Measurements from ENCODE around the gene SLC17A5.
"Not testable (repeated sequence)": the region's sequence is repeated elsewhere in the genome, so short reads cannot be mapped to it uniquely, and the experiment has no call there.

The SLC17A5 gene

DNA sequence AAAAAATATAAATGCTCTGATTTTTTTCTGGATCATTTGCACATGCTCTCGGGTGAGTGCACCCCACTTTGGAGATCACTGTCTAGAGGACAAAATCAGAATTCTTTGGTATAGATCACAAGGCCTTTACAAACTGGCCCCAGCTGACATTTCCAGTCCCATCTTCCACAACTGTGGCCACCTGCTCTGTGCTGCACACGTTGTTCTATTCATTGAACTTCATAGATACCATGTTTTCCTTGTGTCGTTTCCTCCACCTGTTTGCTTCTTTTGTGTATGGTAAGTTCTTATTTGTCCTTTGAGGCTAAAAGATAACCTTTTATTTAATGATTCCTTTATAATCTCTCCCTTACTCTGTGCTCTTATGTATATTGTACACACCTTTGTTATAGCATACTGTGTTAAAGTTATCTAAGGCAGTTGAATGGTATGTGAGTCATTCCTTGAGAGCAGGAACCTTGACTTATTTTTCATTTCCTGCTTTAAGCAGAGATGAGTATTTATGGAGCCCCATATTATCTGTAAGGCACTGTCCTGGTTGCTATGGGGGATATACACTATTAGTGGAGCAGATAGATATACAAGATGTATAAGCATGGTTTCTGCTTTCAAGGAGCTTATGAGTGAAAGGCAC lies 12.0 kb upstream of the SLC17A5 start:
- no peak for DNase-seq (ENCODE audit: low read depth in 2 of 2)

DNA sequence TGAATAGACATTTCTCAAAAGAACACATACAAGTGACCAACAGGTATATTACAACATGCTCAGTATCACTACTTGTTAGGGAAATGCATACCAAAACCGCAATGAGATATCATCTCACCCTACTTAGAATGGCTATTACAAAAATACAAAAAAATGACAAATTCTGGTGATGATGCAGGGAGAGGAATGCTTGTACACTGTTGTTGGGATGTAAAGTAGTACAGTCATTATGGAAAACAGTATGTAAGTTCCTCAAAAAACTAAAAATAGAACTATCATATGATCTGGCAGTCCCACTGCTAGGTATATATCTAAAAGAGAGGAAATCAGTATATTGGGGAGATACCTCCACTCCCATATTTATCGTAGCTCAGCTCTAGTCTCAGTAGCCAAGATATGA lies 10.9 kb upstream of the SLC17A5 start:
- DNase-seq (ENCODE audit: low read depth in 2 of 2) = no peak

DNA sequence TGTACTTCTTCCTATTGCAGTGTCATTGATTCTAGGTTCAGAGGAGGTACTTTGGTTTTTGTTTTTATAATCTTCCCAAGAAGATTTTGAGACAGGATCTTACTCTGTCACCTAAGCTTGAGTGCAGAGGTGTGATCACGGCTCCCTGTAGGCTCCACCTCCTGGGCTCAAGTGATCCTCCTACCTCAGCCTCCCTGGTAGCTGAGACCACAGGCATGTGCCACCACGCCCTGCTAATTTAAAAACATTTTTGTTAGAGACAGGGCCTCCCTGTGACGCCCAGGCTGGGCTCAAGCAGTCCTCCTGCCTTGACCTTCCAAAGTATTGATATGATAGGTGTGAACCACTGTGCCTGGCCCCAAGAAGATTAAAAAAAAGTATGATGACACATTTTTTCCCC lies 3.4 kb upstream of the SLC17A5 start:
- no peak for DNase-seq (ENCODE audit: low read depth in 2 of 2)

DNA sequence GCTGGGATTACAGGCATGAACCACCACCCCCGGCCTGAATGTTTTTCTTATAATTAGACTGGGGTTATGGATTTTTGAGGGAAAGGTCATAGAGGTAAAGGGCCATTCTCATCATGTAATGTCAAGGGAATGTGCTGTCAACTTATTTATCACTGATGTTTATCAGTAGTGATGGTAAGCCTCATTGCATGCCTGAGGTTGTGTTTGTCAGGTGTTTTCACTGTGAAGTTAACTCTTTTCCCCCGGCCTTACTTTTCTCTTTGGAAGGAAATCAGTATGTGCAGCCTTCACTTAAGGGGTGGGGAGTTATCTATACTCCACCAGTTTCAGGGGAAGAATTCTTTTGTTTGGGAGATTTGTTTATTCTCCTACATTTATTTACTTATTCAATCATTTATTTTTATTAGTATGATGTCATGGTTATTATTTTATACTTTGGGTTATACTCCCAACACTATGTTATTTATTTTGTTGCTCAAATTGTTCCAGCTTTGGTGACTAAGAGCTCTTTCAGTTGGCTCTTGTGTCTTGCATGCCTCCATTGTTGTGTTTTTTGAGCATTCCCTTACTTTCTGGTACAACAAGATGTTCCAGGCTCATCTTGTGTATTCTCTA lies 2.8 kb upstream of the SLC17A5 start:
- DNase-seq (ENCODE audit: low read depth in 2 of 2) = no peak

DNA sequence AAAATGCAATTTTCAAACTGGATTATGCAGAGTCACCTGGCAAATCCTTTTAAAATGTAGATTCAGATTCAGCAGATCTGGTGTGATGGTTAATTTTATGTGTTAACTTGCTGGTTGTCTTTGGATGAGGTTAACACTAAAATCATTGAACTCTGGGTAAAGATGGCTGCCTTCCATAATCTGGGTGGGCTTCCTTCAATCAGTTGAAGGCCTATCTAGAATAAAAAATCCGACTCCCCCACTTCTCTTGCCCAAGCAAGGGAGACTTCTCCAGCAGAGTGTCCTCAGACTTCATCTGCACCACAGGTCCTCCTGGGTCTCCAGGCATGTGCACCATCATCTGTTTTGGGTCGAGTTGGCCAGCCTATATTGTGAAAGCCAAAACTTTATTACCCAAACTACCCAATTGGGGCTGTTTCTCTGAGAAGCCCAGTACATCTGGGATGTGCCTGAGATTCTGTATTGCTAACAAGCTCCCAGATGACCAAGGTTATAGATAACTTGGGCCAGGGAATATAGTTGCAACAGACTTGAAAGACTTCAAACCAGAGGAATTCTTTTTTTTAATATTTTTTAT lies 1.6 kb upstream of the SLC17A5 start:
- DNase-seq (ENCODE audit: low read depth in 2 of 2) = no peak

DNA sequence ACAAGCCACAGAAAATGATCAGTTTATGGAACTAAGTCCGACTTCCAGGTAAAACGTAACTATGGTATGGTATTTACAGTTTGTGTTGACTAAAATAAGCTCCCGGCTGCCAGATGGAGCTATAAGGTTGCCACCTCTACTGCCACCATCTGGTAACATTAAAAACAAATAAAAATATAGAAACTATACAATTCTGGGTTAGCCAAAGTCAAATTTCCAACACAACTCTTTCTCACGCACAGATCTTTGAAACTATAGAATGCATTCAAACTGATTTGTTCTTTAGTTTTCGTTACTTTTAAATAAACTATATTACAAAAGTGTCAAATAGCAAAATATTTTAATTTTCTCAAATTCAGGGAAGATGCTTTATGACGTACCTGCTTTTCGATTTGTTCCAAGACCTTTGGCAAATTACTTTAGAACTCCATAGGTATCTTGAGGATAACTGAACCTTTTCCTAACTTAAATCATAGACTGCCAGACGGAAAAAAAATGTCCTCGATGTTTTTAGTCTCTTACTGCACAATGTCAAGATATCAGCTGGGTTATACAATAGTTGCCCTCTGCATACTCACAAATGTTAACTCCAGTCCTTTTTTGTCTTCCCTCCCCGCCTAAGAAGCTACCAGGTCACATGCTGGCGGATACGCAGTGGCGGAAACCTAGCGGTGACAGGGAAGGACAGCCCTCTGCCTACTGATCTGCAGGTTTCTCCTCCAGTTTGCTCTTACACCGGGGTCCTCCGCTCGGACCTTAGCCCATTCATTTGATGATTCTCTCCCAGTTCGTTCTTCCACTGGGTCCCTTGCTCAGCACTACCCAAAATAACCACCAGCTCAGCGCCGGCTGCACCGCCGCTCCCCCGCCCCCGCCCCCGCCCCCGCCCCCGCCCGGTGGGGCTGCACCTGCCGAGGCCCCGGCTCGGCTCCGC lies 888 bp downstream of the SLC17A5 start:
- peak; percentile 10 to 32 for DNase-seq (ENCODE audit: low read depth in 2 of 2)

DNA sequence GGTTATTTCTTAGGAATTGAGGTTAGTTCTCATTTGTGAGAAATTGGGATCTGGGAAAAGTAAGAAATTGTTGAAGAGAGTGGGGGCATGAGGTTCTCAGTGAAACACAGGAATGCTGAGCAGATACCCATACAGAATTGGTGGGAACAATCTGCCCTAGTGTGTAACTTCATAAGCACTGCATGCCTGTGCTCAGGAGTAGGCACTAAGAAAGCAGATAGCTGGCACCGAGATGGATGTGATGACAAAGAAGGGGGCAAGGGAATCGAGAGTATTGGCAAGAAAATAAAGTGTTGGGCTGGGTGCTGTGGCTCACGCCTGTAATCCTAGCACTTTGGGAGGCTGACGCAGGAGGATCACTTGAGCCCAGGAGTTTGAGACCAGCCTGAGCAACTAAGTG lies 4.0 kb downstream of the SLC17A5 start:
- no peak for DNase-seq (ENCODE audit: low read depth in 2 of 2)

DNA sequence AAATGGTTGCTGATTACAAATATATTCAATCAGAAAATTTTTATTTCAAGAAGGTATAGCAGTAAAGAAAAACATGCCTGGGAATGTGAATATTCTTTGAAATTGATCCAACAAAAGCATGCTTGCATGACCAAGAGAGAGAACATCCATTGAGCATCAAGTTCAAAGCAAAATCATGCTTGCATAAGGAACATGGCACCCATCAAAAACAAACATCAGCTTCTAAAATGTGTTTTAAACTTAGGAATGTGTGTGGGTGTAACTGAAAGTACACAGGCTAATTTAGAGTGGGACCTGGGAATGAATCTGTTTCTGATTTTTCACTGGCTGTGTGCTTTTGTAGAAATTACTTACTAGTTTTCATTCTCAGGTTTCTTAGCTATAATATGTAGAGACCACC lies 5.6 kb downstream of the SLC17A5 start:
- no peak for DNase-seq (ENCODE audit: low read depth in 2 of 2)

DNA sequence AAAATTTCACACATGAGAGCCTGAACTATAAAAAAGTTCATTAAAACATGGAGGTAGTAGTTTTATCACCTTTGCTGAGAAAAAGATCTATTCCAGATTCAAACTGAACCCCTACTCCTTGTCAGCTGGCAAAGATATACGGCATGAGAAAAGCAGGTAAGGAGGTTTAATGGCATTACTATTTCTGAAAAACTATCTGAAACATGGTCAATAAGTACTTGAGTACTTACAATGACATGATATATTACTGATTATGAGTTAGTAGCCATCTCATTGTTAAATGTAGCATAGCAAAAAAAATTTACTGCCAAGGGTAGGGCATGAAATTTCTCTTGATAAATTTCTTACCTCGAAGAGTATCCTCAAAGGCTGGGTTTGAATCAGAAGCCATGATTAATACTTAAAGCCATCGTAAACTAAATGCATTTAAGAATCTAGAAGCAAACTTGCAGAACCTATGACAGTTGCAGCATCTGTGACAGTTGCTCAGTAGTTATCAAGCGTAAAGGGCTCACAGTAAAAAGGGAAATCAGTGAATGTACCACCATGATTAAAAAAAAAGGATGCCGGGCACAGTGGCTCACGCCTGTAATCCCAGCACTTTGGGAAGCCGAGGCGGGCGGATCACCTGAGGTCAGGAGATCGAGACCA lies 8.7 kb downstream of the SLC17A5 start:
- DNase-seq (ENCODE audit: low read depth in 2 of 2) = no peak

DNA sequence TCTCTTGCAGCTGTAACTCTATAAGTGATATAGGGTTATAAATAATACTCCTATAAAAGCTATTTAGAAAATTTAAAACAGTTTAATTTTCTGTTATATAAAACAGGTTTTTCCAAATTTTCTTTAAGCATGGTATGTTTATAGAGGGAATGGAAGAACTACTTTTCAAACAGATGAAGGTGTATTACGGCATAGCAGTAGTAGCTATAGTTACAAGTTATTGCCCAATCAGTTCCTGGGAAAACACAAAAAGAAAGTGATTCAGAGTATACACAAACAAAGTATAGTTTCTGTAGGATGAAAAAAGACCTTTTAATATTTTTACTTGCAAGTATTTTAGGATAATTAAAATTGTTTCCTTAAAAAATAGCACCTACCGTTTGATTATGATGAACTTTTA lies 9.8 kb downstream of the SLC17A5 start:
- no peak for DNase-seq (ENCODE audit: low read depth in 2 of 2)

DNA sequence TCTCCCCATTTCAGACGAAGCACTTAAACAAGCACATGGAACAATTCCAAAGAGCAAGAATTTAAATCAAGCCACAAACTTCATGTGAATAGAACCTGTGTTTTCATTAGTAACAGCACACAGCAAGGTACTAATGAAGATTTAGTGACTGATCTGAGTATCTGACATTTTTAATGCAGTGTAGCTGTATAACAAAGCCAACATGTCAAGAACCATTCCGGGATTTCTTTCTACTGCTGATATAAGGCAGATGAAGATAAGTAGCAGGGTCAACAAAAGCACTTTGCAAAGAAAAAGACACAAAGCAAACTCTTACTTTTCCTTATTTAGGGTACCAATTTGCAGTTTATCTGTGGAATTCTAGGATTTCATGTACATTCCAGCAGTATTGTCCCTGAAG lies 11.3 kb downstream of the SLC17A5 start:
- no peak for DNase-seq (ENCODE audit: low read depth in 2 of 2)

DNA sequence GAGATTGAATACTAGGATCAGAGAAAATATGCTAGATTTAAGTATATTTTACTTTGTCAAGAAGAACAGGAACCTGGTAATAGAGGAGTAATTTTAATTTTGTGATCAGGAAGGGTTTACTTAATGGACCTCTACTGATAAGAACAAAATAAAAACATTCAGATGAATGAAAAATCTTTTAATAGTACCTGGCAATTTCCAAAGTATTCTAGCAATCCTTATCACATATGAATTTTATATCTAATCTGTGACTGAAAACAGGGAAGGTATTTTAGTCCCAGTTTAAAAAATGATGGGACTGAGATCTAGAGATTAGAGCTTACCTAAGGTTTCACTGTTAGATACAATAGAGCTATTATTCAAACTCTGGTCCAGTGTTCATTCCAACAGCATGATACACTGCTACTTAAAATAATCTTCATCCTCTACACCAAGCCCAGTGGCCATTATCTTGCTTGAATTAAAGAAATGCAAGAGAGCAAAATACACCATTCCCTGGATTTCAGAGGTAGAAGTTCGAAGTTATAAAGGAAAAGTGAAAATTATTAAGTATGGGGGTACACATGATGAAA lies 13.5 kb downstream of the SLC17A5 start:
- no peak for DNase-seq (ENCODE audit: low read depth in 2 of 2)

DNA sequence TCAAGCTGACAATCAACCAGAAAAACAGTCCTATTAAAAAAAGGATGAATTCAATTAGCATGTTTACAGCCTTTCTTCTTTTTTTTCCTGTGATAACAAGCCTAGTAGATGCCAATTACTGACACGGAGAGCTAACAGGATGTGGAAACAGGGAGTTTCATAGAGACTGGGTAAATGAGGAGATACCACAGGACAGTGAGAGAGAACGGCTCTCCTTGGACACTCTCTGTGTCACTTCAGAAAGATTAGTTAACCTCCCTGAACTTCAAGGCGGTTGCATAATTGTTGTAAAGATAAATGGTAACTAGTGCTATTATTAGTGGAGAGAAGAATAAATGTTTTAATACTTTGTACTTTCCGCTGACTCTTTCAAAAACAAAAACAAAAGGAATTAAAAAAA lies 14.8 kb downstream of the SLC17A5 start:
- no peak for DNase-seq (ENCODE audit: low read depth in 2 of 2)

DNA sequence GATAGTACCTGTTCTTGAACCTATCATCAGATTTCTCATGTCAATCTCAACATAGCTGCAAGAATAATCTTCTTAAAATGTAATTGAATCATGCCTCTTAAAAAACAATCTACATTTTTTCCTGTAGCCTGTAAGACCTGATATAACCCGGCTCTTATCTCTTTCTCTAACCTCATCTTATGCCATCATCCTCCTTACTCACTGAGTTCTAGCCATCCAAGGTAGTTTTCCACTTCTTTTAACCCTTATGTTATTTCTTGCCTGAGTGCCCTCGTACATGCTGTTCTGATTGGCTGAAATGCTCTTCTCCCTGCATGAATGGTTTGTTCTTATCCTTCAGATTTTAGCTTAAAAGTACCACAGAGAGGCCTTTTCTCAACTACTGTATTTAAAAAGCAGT lies 16.4 kb downstream of the SLC17A5 start:
- no peak for DNase-seq (ENCODE audit: low read depth in 2 of 2)

DNA sequence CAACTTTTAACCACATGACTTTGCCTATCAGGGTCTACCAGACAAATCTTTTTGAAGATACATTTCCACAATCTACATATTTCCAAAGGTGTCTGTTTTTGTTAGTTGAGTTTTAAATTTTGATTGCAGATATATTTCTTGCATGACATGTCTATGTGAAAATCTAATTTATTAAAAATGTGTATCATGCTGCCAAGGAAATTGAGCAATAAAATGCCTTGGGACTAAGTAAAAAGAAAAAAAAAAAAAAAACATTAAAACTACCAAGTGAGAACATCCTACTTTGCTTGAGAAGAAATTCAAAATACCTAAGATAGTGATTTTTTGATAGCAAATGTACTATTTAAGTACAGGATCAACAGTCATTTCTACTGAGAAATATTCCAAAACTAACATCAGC lies 17.7 kb downstream of the SLC17A5 start:
- no peak for DNase-seq (ENCODE audit: low read depth in 2 of 2)

DNA sequence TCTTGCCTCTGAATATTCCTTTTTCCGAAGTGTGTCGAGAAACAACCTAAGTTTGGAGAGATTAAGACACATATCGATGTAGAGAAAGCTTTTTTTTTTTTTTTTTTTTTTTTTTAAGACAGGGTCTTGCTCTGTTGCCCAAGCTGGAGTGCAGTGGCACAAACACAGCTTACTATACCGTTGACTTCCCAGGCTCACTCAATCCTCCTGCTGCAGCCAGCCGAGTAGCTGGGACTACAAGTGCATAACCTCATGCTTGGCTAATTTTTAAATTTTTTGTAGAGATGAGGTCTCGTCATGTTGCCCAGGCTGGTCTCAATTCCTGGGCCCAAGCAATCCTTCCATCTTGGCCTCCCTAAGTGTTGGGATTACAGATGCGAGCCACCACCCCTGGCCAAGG lies 21.4 kb downstream of the SLC17A5 start:
- no peak for DNase-seq (ENCODE audit: low read depth in 2 of 2)

DNA sequence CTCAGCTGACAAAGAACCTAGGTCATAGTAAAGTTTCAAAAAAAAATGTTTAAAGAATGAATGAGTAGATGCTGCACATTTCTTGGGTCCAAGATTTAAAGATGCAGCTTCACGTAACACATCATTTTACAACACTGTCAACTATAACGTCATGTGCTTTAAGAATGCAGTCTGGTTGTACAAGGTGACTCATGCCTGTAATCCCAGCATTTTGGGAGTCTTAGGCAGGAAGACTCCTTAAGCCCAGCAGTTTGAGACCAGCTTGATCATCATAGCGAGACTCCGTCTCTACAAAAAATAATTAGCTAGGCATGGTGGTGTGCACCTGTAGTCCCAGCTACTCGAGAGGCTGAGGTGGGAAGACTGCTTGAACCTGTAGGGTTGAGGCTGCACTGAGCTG lies 21.9 kb downstream of the SLC17A5 start:
- DNase-seq (ENCODE audit: low read depth in 2 of 2) = no peak

DNA sequence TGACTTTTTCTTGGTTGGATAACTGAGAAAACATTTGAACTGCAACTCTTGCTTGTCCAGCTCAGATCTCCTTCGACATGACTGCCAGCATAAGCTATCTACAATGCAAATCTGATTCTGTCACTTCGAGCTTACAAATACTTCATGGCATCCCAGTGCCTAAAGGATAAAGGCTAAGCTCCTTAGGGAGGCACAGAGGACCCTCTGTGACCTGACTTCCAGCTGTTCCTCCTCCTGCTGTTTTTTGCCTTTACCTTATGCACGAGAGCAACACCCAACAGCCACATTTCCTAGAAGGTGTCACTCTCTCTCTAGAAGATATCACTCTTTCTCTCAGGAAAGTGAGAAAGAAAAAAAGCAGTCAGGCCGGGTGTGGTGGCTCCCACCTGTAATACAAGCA lies 23.4 kb downstream of the SLC17A5 start:
- no peak for DNase-seq (ENCODE audit: low read depth in 2 of 2)

DNA sequence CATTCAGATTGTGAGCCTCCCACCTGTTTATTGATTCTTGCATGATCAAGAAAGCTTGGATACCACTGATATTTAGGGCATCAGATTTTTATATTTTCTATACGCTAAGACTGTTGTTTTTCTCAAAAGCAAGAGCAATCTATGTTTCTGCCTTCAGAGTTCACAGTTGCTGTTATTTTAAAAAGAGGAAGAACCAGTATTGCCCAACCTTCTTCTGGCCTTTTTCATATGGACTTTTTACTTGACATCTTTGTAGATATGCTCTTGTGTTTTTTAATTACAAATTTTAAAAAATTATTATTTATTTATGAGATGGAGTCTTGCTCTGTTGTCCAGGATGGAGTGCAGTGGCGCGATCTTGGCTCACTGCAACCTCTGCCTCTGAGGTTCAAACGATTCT lies 28.9 kb downstream of the SLC17A5 start:
- no peak for DNase-seq (ENCODE audit: low read depth in 2 of 2)

DNA sequence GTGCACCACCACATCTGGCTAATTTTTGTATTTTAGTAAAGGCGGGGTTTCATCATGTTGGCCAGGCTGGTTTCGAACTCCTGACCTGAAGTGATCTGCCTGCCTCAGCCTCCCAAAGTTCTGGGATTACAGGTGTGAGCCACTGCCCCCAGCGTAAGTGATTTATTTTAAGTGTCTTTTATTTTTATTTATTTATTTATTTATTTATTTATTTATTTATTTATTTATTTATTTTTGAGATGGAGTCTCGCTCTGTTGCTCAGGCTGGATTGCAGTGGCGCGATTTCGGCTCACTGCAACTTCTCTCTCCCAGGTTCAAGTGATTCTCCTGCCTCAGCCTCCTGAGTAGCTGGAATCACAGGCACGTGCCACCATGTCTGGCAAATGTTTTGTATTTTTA lies 30.3 kb downstream of the SLC17A5 start:
- not testable (repeated sequence) for DNase-seq (ENCODE audit: low read depth in 2 of 2)

DNA sequence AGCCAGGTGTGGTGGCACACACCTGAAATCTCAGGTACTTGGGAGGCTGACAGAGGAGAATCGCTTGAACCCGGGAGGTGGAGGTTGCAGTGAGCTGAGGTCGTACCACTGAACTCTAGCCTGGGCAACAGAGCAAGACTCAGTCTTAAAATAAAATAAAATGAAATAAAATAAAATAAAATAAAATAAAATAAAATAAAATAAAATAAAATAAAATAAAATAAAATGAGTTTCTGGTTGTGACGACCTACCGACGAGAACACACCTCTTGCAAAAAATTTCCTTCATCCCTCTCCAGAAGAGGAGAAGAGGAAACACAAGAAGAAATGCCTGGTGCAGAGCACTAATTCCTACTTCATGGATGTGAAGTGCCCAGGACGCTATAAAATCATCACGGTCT lies 35.7 kb downstream of the SLC17A5 start:
- not testable (repeated sequence) for DNase-seq (ENCODE audit: low read depth in 2 of 2)

DNA sequence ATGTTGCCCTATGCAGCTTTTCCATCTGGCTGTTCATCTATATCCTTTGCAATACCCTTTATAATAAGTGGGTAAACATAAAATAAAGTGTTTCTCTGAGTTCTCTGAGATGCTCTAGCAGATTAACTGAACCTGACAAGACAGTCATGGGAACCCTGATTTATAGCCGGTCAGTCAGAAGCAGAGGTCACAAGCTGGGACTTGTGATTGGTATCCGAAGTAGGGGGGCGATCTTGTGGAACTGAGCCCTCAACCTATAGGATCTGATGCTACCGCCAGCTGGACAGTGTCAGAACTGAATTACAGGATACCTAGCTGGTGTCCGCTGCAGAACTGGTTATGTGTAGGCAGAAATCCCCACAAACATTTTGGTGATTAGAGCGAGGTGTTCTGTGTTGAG lies 39.0 kb downstream of the SLC17A5 start:
- DNase-seq (ENCODE audit: low read depth in 2 of 2) = no peak
